Mesothelial cell of epicardium (in vitro differentiated cells): ENCODE measurements around the gene MAPK6. TPM values are rescaled to one million over a fixed set of nuclear protein-coding genes. Genes with fewer than 3 reads are reported as not detected.

Experiments
- DNase-seq, 2 experiments: peaks; one replicate each; pipeline ENCODE4 v3.0.0; 2021; ENCODE audit warnings: low spot score in 2 of 2; ENCODE audit not compliant: unreplicated experiment in 2 of 2
- H3K27ac Mint-ChIP-seq: 2 replicates; pipeline ENCODE4 v1.8.0; 2021; ENCODE audit warnings: mixed read lengths
- H3K27me3 Mint-ChIP-seq: 2 replicates; pipeline ENCODE4 v1.8.0; 2021; ENCODE audit warnings: low read depth, mixed read lengths
- H3K36me3 Mint-ChIP-seq: 2 replicates; pipeline ENCODE4 v1.8.0; 2021; ENCODE audit warnings: mixed read lengths
- H3K4me1 Mint-ChIP-seq: 2 replicates; pipeline ENCODE4 v1.8.0; 2021; ENCODE audit warnings: mixed read lengths
- H3K4me3 Mint-ChIP-seq: 2 replicates; pipeline ENCODE4 v1.8.0; 2021; ENCODE audit warnings: mild to moderate bottlenecking, moderate library complexity, mixed read lengths
- H3K9me3 Mint-ChIP-seq: 2 replicates; pipeline ENCODE4 v1.8.0; 2021; ENCODE audit warnings: mixed read lengths
- CTCF ChIP-seq: fragments of 200-600 bp; sonication (generic); IDR thresholded peaks from one replicate; pipeline ENCODE4 v1.5.0; 2021; ENCODE audit warnings: antibody characterized with exemption; ENCODE audit not compliant: unreplicated experiment
- total RNA-seq: library from RNA; stranded (reverse); gene quantifications from 3 replicates; pipeline ENCODE4 v1.2.1, GENCODE V29; 2021

Gene MAPK6
- total RNA-seq, 1 donor from 2014 or later, result 57.4 TPM

- Mint-ChIP-seq H3K27ac (peak overlapping the region; percentile 70), H3K36me3 (no peaks in the 10 kb centered on the region), H3K27me3 (no peaks in the 10 kb centered on the region), H3K4me1 (peaks cover 6% of the 10 kb centered on the region), H3K4me3 (no peak overlapping the region), H3K9me3 (no peaks in the 10 kb centered on the region)
- no peak for TF ChIP-seq CTCF
- DNase-seq, result no peak
Observed at GRCh38 chr15:52103217-52104207, 84.5 kb downstream of the MAPK6 start.

- H3K4me1 Mint-ChIP-seq, result peaks cover 6% of the 10 kb centered on the region
- no peak overlapping the region for H3K27ac Mint-ChIP-seq
- H3K4me3 Mint-ChIP-seq, result no peak overlapping the region
- no peak for TF ChIP-seq CTCF
- peaks cover 1% of the 10 kb centered on the region for H3K27me3 Mint-ChIP-seq
- H3K36me3 Mint-ChIP-seq, result no peaks in the 10 kb centered on the region
- DNase-seq, result no peak
- no peaks in the 10 kb centered on the region for H3K9me3 Mint-ChIP-seq
Observed at GRCh38 chr15:52104532-52105004, 85.5 kb downstream of the MAPK6 start.

- Mint-ChIP-seq H3K4me3 (no peak overlapping the region), H3K4me1 (peaks cover 6% of the 10 kb centered on the region), H3K27ac (no peak overlapping the region), H3K9me3 (no peaks in the 10 kb centered on the region), H3K36me3 (no peaks in the 10 kb centered on the region), H3K27me3 (peaks cover 8% of the 10 kb centered on the region)
- DNase-seq, result no peak
- TF ChIP-seq CTCF, result no peak
Observed at GRCh38 chr15:52105846-52106245, 86.8 kb downstream of the MAPK6 start.

GRCh38 chr15:52106641-52107040 lies 87.6 kb downstream of the MAPK6 start:
- H3K27me3 Mint-ChIP-seq, result peaks cover 8% of the 10 kb centered on the region
- H3K9me3 Mint-ChIP-seq, result no peaks in the 10 kb centered on the region
- H3K36me3 Mint-ChIP-seq, result no peaks in the 10 kb centered on the region
- H3K27ac Mint-ChIP-seq, result no peak overlapping the region
- no peak for TF ChIP-seq CTCF
- H3K4me3 Mint-ChIP-seq, result no peak overlapping the region
- peaks cover 6% of the 10 kb centered on the region for H3K4me1 Mint-ChIP-seq
- no peak for DNase-seq

- TF ChIP-seq CTCF, result no peak
- DNase-seq, result no peak
- H3K36me3 Mint-ChIP-seq, result no peaks in the 10 kb centered on the region
- peaks cover 6% of the 10 kb centered on the region for H3K4me1 Mint-ChIP-seq
- peaks cover 8% of the 10 kb centered on the region for H3K27me3 Mint-ChIP-seq
- no peaks in the 10 kb centered on the region for H3K9me3 Mint-ChIP-seq
- H3K27ac Mint-ChIP-seq, result no peak overlapping the region
- H3K4me3 Mint-ChIP-seq, result no peak overlapping the region
Observed at GRCh38 chr15:52107238-52107637, 88.2 kb downstream of the MAPK6 start.
